ENCODE results near the gene CD3E.

DNA sequence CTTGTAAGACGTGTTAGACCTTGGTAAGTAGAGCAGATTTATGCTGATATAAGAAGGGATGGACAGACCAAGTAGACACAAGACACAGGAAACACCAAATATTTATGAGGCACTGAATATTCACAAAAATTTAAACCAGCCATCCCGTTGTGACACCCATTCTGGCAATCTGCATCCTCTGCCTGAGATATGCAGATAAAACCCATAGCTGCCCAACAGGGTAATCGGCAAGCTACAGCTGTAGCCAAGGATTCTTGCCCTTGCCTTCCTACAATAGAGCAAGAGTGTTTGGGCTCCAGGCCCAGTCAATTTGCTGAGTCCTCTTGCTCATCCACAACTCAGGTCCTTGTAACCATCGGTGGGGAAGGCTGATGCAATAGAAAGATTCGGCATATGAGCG lies 21.9 kb upstream of the CD3E start:
- TF ChIP-seq SUZ12 (IDR thresholded peaks at IDR 0.05; ENCODE audit: extremely low read depth, insufficient read depth, insufficient read length) (no peak), YY1 (IDR thresholded peaks at IDR 0.05; ENCODE audit: insufficient read depth, insufficient read length) (no peak), ZNF274 (IDR thresholded peaks at IDR 0.05; ENCODE audit: low read depth, low read length) (no peak)
